Colon (tissue), 2 donors: ENCODE results near the gene OR2M3.
"Not testable (repeated sequence)": the region's sequence is repeated elsewhere in the genome, so short reads cannot be mapped to it uniquely, and the experiment has no call there.

Source experiments
- FAIRE-seq: peaks from 2 replicates; lab custom pipeline; 2012; peaks lifted over from hg19 to GRCh38; lab: Jason Lieb, UNC
- donor health status: control.
- donor health status: control.

The OR2M3 gene, protein sequence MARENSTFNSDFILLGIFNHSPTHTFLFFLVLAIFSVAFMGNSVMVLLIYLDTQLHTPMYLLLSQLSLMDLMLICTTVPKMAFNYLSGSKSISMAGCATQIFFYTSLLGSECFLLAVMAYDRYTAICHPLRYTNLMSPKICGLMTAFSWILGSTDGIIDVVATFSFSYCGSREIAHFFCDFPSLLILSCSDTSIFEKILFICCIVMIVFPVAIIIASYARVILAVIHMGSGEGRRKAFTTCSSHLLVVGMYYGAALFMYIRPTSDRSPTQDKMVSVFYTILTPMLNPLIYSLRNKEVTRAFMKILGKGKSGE

DNA sequence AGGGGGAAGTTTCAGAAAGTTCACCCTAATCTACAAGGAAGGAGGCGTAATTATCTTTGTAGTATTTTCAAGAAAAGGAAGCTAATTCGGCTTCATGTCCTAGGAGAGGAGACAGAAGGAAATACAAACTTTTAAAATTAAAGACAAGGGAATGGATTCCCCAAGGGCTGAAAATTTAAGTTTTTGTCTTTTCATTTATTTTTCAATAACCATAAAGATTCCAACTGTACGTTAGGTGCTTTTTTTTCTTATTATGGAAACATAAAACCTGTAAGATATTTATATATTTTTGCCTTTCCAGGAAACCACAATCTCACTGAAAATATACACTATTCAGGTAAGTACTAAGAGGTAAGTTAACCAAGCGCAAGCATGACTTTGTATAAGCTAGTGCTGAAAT is at the start of gene OR2M3:
Gene OR2M3, plus strand, starts transcription at position 301 of the 400 bp plus-strand sequence. CDS start 5,803 bp downstream, outside the sequence.
- FAIRE-seq, result no peak

DNA sequence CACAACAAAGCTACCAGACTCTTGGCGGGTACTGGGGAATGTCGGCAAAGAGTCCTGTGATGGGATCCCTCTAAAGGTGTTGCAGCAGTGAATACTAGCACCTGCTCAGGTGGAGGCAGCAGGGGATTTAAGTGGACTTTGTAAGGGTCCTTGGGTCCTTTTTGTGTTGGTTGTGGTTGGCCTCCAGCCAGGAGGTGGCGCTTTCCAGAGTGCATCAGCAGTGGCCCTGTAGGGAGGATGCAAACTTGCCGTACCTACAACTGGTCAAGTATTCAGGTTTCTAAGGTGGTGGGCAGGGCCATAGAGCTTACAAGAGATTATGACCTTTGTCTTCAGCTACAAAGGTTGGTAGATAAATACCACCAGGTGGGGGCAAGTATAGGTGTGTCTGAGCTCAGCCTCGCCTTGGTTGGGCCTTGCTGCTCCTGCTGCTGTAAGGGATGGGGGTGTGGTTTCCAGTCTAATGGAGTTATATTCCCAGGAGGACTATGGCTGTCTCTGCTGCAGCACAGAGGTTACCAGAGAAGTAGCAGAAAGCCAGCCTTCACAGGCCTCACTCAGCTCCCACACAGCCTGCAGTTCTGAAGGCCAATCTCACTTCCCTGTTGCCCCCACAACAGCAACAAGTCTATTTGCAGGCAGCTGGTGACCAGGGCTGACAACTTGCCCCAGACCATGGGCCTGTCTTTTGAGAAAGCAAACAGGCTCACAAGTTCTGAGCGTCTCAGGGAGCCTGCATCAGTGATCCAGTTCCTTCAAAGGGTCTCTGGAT is 44.8 kb upstream of the OR2M3 start:
- no peak for FAIRE-seq

DNA sequence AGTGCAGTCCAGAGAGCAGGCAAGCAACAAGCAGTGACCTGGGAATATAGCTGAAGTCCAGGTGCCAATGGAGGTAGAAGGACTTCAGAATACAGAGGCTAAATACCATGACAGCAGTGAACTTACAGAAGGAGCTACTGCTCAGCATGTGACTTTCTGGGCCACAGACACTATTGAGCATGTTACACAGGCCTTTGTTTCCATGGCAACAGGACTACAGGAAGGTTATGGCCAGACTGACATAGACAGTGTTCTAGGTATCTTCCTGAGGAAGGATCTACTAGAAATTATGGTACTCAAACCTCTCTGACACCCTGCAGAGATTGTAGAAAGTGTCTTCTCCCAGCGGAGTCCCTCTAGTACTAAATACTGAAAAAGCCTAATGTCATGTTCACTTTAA is 41.1 kb upstream of the OR2M3 start:
- no peak for FAIRE-seq

GRCh38 chr1:248158758-248159157 is 38.3 kb upstream of the OR2M3 start:
- no peak for FAIRE-seq

GRCh38 chr1:248164031-248164430 is 33.0 kb upstream of the OR2M3 start:
- FAIRE-seq, result no peak

DNA sequence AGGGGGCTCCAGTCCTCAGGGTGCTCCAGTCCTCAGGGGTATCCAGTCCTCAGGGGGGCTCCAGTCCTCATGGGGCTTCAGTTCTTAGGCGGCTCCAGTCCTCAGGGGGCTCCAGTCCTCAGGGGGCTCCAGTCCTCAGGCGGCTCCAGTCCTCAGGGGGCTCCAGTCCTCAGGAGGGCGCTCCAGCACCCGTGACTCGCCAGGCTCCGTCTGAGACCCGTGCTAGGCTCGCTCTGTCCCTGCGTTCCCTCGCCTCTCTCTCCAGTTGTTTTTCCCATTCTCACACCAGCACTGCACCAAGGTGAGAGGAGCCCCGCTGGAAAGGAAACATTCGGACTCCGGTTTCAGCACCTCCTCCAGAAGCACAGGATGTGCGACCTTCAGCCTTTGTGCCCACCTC is 31.9 kb upstream of the OR2M3 start:
- FAIRE-seq, result no peak

- no peak for FAIRE-seq
Observed at GRCh38 chr1:248174521-248174920, 22.5 kb upstream of the OR2M3 start, which contains the start of gene OR2M2. OR2M2 (plus strand) TSS chr1:248174821; CDS start chr1:248179986, 5,165 bp downstream.

GRCh38 chr1:248183996-248184395 is 13.1 kb upstream of the OR2M3 start:
- FAIRE-seq, result no peak

GRCh38 chr1:248187363-248187762 is 9.7 kb upstream of the OR2M3 start:
- FAIRE-seq, result no peak

DNA sequence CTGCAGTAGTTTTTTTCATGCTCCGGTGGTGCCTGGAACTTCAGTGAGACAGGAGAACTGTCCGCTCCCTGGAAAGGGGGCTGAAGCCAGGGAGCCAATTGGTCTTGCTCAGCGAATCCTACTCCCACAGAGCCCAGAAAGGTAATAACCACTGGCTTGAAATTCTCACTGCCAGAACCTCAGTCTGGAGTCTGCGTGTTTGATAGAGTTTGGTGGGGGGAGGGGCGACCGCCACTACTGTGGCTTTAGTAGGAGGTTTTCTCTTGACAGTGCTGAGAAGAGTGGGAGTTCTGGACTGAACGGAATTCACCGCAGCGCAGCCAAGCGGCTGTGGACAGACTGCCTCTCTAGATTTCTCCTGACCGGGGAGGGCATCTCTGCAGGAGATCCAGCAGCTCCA is 8.0 kb upstream of the OR2M3 start:
- no peak for FAIRE-seq

- FAIRE-seq, result no peak
Observed at GRCh38 chr1:248194117-248194516, 2.9 kb upstream of the OR2M3 start.

DNA sequence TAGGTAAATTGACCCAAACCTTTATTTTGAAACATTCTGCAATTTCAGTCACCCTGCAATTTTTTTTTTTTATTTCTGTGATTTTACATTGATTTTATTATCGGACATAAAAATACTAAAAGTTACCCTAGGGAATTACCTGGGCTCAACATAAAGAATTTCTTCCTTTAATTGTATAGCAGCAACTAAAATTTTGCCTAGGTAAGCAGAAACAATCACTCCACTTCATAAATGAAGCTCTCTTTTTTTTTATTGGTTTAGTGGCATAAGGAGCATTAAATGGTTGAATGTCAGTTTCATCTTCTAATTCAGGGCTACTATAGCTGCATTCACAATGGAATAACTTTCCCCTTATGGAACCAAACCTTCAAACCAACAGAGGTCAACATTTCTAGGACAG is 18.8 kb downstream of the OR2M3 start:
- FAIRE-seq, result no peak

DNA sequence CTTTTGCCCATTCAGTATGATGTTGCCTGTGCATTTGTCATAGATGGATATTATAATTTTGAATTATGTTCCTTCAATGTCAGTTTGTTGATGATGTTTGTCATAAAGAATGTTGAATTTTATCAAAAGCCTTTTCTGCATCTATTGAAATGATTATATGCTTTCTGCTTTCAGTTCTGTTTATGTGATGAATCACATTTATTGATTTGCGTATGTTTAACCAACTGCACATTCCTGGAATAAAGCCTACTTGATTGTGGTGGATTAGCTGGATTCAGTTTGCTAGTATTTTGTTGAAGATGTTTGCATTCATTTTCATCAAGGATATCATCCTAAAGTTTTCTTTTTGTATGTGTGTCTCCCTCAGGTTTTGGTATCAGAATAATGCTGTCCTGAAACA is 28.5 kb downstream of the OR2M3 start:
- no peak for FAIRE-seq

- no peak for FAIRE-seq
Observed at GRCh38 chr1:248229360-248229908, 32.4 kb downstream of the OR2M3 start.

- no peak for FAIRE-seq
Observed at GRCh38 chr1:248231117-248231516, 34.1 kb downstream of the OR2M3 start, which contains the start of gene OR2M4. OR2M4 (plus strand) TSS chr1:248231417; CDS start chr1:248238929, 7,512 bp downstream.

GRCh38 chr1:248239478-248239877 is 42.4 kb downstream of the OR2M3 start:
- FAIRE-seq, result no peak

- FAIRE-seq, result no peak
Observed at GRCh38 chr1:248243204-248243603, 46.1 kb downstream of the OR2M3 start.

- not testable (repeated sequence) for FAIRE-seq
Observed at GRCh38 chr1:248259309-248259708, 62.2 kb downstream of the OR2M3 start.
